WTC11 (cell line): ENCODE data around the gene ENTPD8. TPM values are rescaled to one million over a fixed set of nuclear protein-coding genes. Genes with fewer than 3 reads are reported as not detected.
A peak's percentile ranks its signal among the peaks of the same experiment; 100 is the strongest.

Experiments used
- ATF1 ChIP-seq: sonication (generic); formaldehyde crosslinking; IDR thresholded peaks from 2 replicates; pipeline ENCODE4 v1.8.1; 2023; ENCODE audit warnings: mild to moderate bottlenecking, moderate library complexity, missing genetic modification reagents
- ATF2 ChIP-seq: sonication (generic); formaldehyde crosslinking; IDR thresholded peaks from 2 replicates; pipeline ENCODE4 v1.8.1; 2022; ENCODE audit warnings: low read depth, missing genetic modification reagents, borderline replicate concordance
- ATF6 ChIP-seq: sonication (generic); formaldehyde crosslinking; IDR thresholded peaks from 2 replicates; pipeline ENCODE4 v1.8.1; 2023; ENCODE audit warnings: mild to moderate bottlenecking, missing genetic modification reagents
- CREB1 ChIP-seq: sonication (generic); formaldehyde crosslinking; IDR thresholded peaks from 2 replicates; pipeline ENCODE4 v1.8.0; 2023; ENCODE audit warnings: mild to moderate bottlenecking, missing genetic modification reagents
- CREM ChIP-seq: sonication (generic); formaldehyde crosslinking; IDR thresholded peaks from 2 replicates; pipeline ENCODE4 v1.8.1; 2022; ENCODE audit warnings: mild to moderate bottlenecking, missing genetic modification reagents, moderate library complexity
- ERG ChIP-seq: fragments of 250-450 bp; sonication (Bioruptor Pico); IDR thresholded peaks from 2 replicates; pipeline ENCODE4 v1.8.0; 2021; ENCODE audit warnings: mild to moderate bottlenecking
- ETV6 ChIP-seq: sonication (generic); formaldehyde crosslinking; IDR thresholded peaks from 2 replicates; pipeline ENCODE4 v1.8.1; 2022; ENCODE audit warnings: mild to moderate bottlenecking, missing genetic modification reagents
- FOXJ3 ChIP-seq: sonication (generic); formaldehyde crosslinking; IDR thresholded peaks from 2 replicates; pipeline ENCODE4 v1.9.0; 2021; ENCODE audit warnings: missing genetic modification reagents, mild to moderate bottlenecking, borderline replicate concordance
- FOXP1 ChIP-seq: sonication (generic); formaldehyde crosslinking; IDR thresholded peaks from 2 replicates; pipeline ENCODE4 v1.8.0; 2022; ENCODE audit warnings: missing genetic modification reagents, mild to moderate bottlenecking, moderate library complexity, borderline replicate concordance
- GRHL2 ChIP-seq: fragments of 250-450 bp; sonication (Bioruptor Pico); IDR thresholded peaks from 2 replicates; pipeline ENCODE4 v1.8.0; 2022; ENCODE audit warnings: mild to moderate bottlenecking, moderate library complexity; ENCODE audit not compliant: insufficient replicate concordance, severe bottlenecking
- HMGA2 ChIP-seq: fragments of 250-450 bp; sonication (Bioruptor Pico); IDR thresholded peaks from 2 replicates; pipeline ENCODE4 v1.4.0; 2021; ENCODE audit warnings: mild to moderate bottlenecking, moderate library complexity
- IRF2 ChIP-seq: sonication (generic); formaldehyde crosslinking; IDR thresholded peaks from 2 replicates; pipeline ENCODE4 v1.8.0; 2022; ENCODE audit warnings: low read depth, missing genetic modification reagents, borderline replicate concordance
- KAT7 ChIP-seq: sonication (generic); formaldehyde crosslinking; IDR thresholded peaks from 2 replicates; pipeline ENCODE4 v1.8.1; 2023; ENCODE audit warnings: missing genetic modification reagents, mild to moderate bottlenecking, borderline replicate concordance
- NFYB ChIP-seq: sonication (generic); formaldehyde crosslinking; conservative IDR thresholded peaks from 2 replicates; pipeline ENCODE4 v1.8.0; 2022; ENCODE audit warnings: low read depth, missing genetic modification reagents
- NR1H2 ChIP-seq: sonication (generic); formaldehyde crosslinking; IDR thresholded peaks from 2 replicates; pipeline ENCODE4 v1.9.0; 2021; ENCODE audit warnings: mild to moderate bottlenecking, moderate library complexity, missing genetic modification reagents
- NR3C1 ChIP-seq: sonication (generic); formaldehyde crosslinking; conservative IDR thresholded peaks from 2 replicates; pipeline ENCODE4 v1.8.1; 2023; ENCODE audit warnings: low read depth, mild to moderate bottlenecking, missing genetic modification reagents
- PREB ChIP-seq: sonication (generic); formaldehyde crosslinking; IDR thresholded peaks from 2 replicates; pipeline ENCODE4 v1.8.1; 2022; ENCODE audit warnings: mild to moderate bottlenecking, missing genetic modification reagents, moderate library complexity, borderline replicate concordance
- PRRX2 ChIP-seq: fragments of 250-450 bp; sonication (Bioruptor Pico); IDR thresholded peaks from 2 replicates; pipeline ENCODE4 v1.8.0; 2021; ENCODE audit warnings: mild to moderate bottlenecking
- SOX15 ChIP-seq: fragments of 250-450 bp; sonication (Bioruptor Pico); IDR thresholded peaks from 2 replicates; pipeline ENCODE4 v1.9.0; 2021; ENCODE audit warnings: mild to moderate bottlenecking
- SP1 ChIP-seq: sonication (generic); formaldehyde crosslinking; conservative IDR thresholded peaks from 2 replicates; pipeline ENCODE4 v1.8.1; 2022; ENCODE audit warnings: missing genetic modification reagents
- TEAD4 ChIP-seq: sonication (generic); formaldehyde crosslinking; IDR thresholded peaks from 2 replicates; pipeline ENCODE4 v1.8.0; 2022; ENCODE audit warnings: mild to moderate bottlenecking, missing genetic modification reagents
- ZMAT4 ChIP-seq: fragments of 250-450 bp; sonication (Bioruptor Pico); IDR thresholded peaks from 2 replicates; pipeline ENCODE4 v1.9.0; 2021; ENCODE audit warnings: mild to moderate bottlenecking
- ZNF138 ChIP-seq: sonication (generic); formaldehyde crosslinking; conservative IDR thresholded peaks from 2 replicates; pipeline ENCODE4 v1.8.1; 2022; ENCODE audit warnings: mild to moderate bottlenecking, moderate library complexity, missing genetic modification reagents
- ZNF416 ChIP-seq: fragments of 250-450 bp; sonication (Bioruptor Pico); IDR thresholded peaks from 2 replicates; pipeline ENCODE4 v1.9.0; 2021; ENCODE audit warnings: mild to moderate bottlenecking, inconsistent platforms
- ZNF423 ChIP-seq: fragments of 250-450 bp; sonication (Bioruptor Pico); IDR thresholded peaks from 2 replicates; pipeline ENCODE4 v2.1.2; 2022; ENCODE audit warnings: mild to moderate bottlenecking, moderate library complexity
- ZNF425 ChIP-seq: fragments of 250-450 bp; sonication (Bioruptor Pico); conservative IDR thresholded peaks from 2 replicates; pipeline ENCODE4 v1.9.0; 2021; ENCODE audit warnings: mild to moderate bottlenecking
- total RNA-seq: library from RNA; stranded (reverse); gene quantifications from 3 replicates; pipeline ENCODE4 v1.2.3, GENCODE V29; 2021
- TF ChIP-seq, protein P1 (sequence below): sonication (generic); formaldehyde crosslinking; IDR thresholded peaks from 2 replicates; pipeline ENCODE4 v1.8.1; 2023; ENCODE audit warnings: mild to moderate bottlenecking, moderate library complexity, missing genetic modification reagents
- TF ChIP-seq, protein P2 (sequence below): sonication (generic); formaldehyde crosslinking; IDR thresholded peaks from 2 replicates; pipeline ENCODE4 v1.8.0; 2023; ENCODE audit warnings: missing genetic modification reagents

ENTPD8 gene
- total RNA-seq, 1 experiment from 2014 or later = 2.3 TPM

GRCh38 chr9:137422604-137423513 lies 18.3 kb downstream of the ENTPD8 start, which contains the start of the genes EXD3 and NOXA1 (continued):
- no peak for TF ChIP-seq CREB1 (CRISPR knock-in tag)
- no peak for TF ChIP-seq ATF6 (CRISPR knock-in tag)
- TF ChIP-seq TEAD4 (CRISPR knock-in tag) = no peak
- TF ChIP-seq IRF2 (CRISPR knock-in tag) = no peak
- no peak for TF ChIP-seq FOXJ3 (CRISPR knock-in tag)
- TF ChIP-seq GRHL2 (CRISPR knock-in tag) = no peak
- peak; percentile 15; the same call in 1 of the 2 replicates for TF ChIP-seq ETV6 (CRISPR knock-in tag)
- no peak for TF ChIP-seq ERG (CRISPR knock-in tag)
- no peak for TF ChIP-seq ZNF425 (CRISPR knock-in tag)
- TF ChIP-seq HMGA2 = no peak
- no peak for TF ChIP-seq SOX15 (CRISPR knock-in tag)
- TF ChIP-seq ZNF416 (CRISPR knock-in tag) = no peak
- TF ChIP-seq, protein P1, sequence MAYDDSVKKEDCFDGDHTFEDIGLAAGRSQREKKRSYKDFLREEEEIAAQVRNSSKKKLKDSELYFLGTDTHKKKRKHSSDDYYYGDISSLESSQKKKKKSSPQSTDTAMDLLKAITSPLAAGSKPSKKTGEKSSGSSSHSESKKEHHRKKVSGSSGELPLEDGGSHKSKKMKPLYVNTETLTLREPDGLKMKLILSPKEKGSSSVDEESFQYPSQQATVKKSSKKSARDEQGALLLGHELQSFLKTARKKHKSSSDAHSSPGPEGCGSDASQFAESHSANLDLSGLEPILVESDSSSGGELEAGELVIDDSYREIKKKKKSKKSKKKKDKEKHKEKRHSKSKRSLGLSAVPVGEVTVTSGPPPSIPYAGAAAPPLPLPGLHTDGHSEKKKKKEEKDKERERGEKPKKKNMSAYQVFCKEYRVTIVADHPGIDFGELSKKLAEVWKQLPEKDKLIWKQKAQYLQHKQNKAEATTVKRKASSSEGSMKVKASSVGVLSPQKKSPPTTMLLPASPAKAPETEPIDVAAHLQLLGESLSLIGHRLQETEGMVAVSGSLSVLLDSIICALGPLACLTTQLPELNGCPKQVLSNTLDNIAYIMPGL (CRISPR knock-in tag) = peak; percentile 42
- no peak for TF ChIP-seq ZNF138 (CRISPR knock-in tag)
- TF ChIP-seq KAT7 (CRISPR knock-in tag) = peak; percentile 75; the same call in 1 of the 2 replicates
- no peak for TF ChIP-seq NR1H2 (CRISPR knock-in tag)
- TF ChIP-seq ZNF423 (CRISPR knock-in tag) = peak; percentile 75
- TF ChIP-seq PRRX2 = no peak
- peak; percentile 96 for TF ChIP-seq SP1 (CRISPR knock-in tag)
- no peak for TF ChIP-seq NFYB (CRISPR knock-in tag)
- no peak for TF ChIP-seq PREB
- peak; percentile 45; the same call in 1 of the 2 replicates for TF ChIP-seq FOXP1 (CRISPR knock-in tag)
- no peak for TF ChIP-seq ATF1 (CRISPR knock-in tag)
- TF ChIP-seq ZMAT4 (CRISPR knock-in tag) = no peak
- no peak for TF ChIP-seq NR3C1 (CRISPR knock-in tag)
- TF ChIP-seq ATF2 (CRISPR knock-in tag) = no peak
- TF ChIP-seq CREM (CRISPR knock-in tag) = peak; percentile 75; the same call in 1 of the 2 replicates
- TF ChIP-seq, protein P2, sequence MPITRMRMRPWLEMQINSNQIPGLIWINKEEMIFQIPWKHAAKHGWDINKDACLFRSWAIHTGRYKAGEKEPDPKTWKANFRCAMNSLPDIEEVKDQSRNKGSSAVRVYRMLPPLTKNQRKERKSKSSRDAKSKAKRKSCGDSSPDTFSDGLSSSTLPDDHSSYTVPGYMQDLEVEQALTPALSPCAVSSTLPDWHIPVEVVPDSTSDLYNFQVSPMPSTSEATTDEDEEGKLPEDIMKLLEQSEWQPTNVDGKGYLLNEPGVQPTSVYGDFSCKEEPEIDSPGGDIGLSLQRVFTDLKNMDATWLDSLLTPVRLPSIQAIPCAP (CRISPR knock-in tag) = no peak
